ENCODE measurements around the gene HOXD12. TPM values are rescaled to one million over a fixed set of nuclear protein-coding genes. Genes with fewer than 3 reads are reported as not detected.

The HOXD12 gene
- total RNA-seq, 4 donors from 2014 or later: not detected

DNA sequence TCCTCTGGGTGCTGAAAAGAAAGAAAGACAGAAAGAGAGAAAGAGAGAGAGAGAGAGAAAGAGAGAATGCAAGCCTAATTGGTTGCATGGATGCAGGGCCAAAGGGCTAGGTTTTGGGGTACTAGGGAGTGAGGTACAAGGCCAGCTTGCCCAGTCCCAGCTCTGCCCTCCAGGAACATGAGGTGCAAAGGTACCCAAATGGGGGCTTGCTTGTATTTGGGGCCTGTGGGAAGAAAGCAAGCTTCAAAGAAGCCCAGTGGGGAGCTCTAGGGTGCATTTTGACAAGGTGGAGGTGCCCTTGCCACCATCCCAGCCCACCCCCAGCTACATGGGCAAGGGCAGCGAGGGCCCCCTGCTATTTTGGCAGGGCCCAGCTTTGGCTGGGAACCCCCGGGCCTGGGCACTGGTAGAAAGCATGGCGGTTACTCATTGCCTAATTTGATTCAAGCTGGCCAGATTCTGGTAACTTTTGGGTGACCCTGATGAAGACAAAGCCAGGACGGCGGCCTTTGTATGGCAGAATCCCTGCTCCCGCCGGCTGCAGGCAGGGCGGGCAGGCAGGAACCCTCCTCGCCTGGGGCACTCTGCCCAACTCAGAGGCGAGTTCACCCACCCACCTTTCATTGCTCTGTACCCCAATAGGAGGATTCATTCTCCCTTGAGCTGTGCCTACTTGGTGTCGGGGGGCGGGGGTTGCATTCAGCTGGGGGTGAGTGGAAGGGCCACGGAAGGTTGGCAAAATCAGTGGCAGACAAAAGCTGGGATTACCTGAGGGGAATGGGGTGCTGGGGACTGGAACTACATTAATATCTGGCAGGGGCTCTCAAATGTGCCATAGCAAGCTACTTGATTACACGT is 51.2 kb downstream of the HOXD12 start:
- Histone ChIP-seq H3K36me3 (no peaks in the 10 kb centered on the region), H3K27me3 (peaks cover 10 to 100% (median 47%) of the 10 kb centered on the region in 4 donors), H3K27ac (no peak overlapping the region), H3K9me3 (peaks cover 0 to 8% (median 0%) of the 10 kb centered on the region in 3 donors), H3K4me1 (peaks cover 4 to 35% (median 16%) of the 10 kb centered on the region in 3 donors), H3K4me3 (no peak overlapping the region)
- no peak for DNase-seq
- WGBS, 2 donors: 25 to 27% methylated on average over 2 of the region's 14 CpGs
- no peak for TF ChIP-seq POLR2A (IDR thresholded peaks at IDR 0.05)
- TF ChIP-seq, protein P1, sequence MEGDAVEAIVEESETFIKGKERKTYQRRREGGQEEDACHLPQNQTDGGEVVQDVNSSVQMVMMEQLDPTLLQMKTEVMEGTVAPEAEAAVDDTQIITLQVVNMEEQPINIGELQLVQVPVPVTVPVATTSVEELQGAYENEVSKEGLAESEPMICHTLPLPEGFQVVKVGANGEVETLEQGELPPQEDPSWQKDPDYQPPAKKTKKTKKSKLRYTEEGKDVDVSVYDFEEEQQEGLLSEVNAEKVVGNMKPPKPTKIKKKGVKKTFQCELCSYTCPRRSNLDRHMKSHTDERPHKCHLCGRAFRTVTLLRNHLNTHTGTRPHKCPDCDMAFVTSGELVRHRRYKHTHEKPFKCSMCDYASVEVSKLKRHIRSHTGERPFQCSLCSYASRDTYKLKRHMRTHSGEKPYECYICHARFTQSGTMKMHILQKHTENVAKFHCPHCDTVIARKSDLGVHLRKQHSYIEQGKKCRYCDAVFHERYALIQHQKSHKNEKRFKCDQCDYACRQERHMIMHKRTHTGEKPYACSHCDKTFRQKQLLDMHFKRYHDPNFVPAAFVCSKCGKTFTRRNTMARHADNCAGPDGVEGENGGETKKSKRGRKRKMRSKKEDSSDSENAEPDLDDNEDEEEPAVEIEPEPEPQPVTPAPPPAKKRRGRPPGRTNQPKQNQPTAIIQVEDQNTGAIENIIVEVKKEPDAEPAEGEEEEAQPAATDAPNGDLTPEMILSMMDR (IDR thresholded peaks at IDR 0.05): no peak
- intact Hi-C loops (cut with DNase I): no loop called here

DNA sequence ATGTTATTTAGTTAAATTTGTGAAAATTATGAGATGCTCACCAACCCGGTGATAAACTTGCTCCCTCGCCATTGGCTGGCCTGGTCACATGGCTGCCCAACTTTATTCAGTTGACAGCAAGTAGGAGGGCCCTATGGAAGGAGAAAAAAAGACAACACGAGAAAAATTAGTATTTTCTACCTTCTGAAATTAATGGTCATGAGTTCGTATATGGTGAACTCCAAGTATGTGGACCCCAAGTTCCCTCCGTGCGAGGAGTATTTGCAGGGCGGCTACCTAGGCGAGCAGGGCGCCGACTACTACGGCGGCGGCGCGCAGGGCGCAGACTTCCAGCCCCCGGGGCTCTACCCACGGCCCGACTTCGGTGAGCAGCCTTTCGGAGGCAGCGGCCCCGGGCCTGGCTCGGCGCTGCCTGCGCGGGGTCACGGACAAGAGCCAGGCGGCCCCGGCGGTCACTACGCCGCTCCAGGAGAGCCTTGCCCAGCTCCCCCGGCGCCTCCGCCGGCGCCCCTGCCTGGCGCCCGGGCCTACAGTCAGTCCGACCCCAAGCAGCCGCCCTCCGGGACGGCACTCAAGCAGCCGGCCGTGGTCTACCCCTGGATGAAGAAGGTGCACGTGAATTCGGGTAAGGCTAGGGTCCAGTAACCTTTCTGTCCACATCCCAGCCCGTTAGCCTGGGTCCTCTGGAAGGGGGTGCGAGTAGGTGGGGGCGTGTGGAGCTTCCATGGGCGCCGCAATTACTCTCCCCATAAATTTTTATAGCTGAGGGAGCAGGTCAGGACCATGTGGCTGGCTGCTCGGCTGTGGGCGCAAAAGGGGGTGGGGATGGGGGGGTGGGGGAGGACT is 52.1 kb downstream of the HOXD12 start, which contains the start of gene HOXD4:
TSS of gene HOXD4 (plus strand) at position 109 of the 846 bp plus-strand sequence. CDS start at position 193, 84 bp downstream.
- no peak within 1 kb of the TSS for H3K27ac ChIP-seq
- WGBS, 2 donors: 4 to 7% methylated on average over 4 to 6 of the region's 55 CpGs

More for the DNA sequence above, 52.1 kb downstream of the HOXD12 start, which contains the start of gene HOXD4:
- H3K36me3 ChIP-seq: no peaks in the 10 kb centered on the region
- peaks cover 10 to 100% (median 53%) of the 10 kb centered on the region in 4 donors for H3K27me3 ChIP-seq
- H3K4me1 ChIP-seq: peaks cover 4 to 37% (median 16%) of the 10 kb centered on the region in 3 donors
- no peak for DNase-seq
- TF ChIP-seq, protein P1 (IDR thresholded peaks at IDR 0.05): no peak
- TF ChIP-seq POLR2A (IDR thresholded peaks at IDR 0.05): no peak
- intact Hi-C loops (cut with DNase I): no loop called here
- H3K4me3 ChIP-seq: peak within 1 kb of the TSS in 2 of 4 donors; percentile 16 to 30
- H3K9me3 ChIP-seq: peaks cover 0 to 8% (median 0%) of the 10 kb centered on the region in 3 donors

Small RNA genes within 50 kb of the gene (small RNA-seq; reads per million reads assigned to genes)
- 36,535 to 78,181 (median 46,507) reads per million in 4 donors for gene MIR10B

Other genes starting within 250 kb of the HOXD12 start
- gene LNPK, start 97.5 kb upstream of the HOXD12 start, total RNA-seq: 10 to 100 TPM; 16.3 to 23.5 (median 19.6) TPM
- not detected for gene EVX2, start 15.8 kb upstream of the HOXD12 start, total RNA-seq
- not detected for gene HOXD13, start 7.1 kb upstream of the HOXD12 start, total RNA-seq
- gene HOXD11, start 7.5 kb downstream of the HOXD12 start, total RNA-seq: not detected
- under 1 TPM in 2 of 4 donors, not detected in 2; 0.22 to 0.38 TPM for gene HOXD10, start 17.0 kb downstream of the HOXD12 start, total RNA-seq
- gene HOXD9, start 22.9 kb downstream of the HOXD12 start, total RNA-seq: 1 to 10 TPM in 1 of 4 donors, under 1 TPM in 1, not detected in 2; 0.61 to 3.4 TPM
- gene HOXD8, start 29.9 kb downstream of the HOXD12 start, total RNA-seq: 1 to 10 TPM in 3 of 4 donors, not detected in 1; 1.2 to 4.6 (median 1.2) TPM
- gene HOXD4, start 51.8 kb downstream of the HOXD12 start, total RNA-seq: 1 to 10 TPM in 1 of 4 donors, under 1 TPM in 1, not detected in 2; 0.31 to 2.5 TPM
- 1 to 10 TPM in 2 of 4 donors, under 1 TPM in 1, not detected in 1; 0.40 to 2.9 (median 1.5) TPM for gene HOXD3, start 57.5 kb downstream of the HOXD12 start, total RNA-seq
- gene HOXD1, start 88.9 kb downstream of the HOXD12 start, total RNA-seq: under 1 TPM in 1 of 4 donors, not detected in 3; 0.19 TPM
- 10 to 100 TPM; 28.4 to 43.5 (median 36.6) TPM for gene MTX2, start 169.6 kb downstream of the HOXD12 start, total RNA-seq